NCI-H526 treated with DMSO at 0.1 percent for 48 hours (cell line): ENCODE data around the gene TEP1.
A peak's percentile ranks its signal among the peaks of the same experiment; 100 is the strongest.

Source experiments
- DNase-seq: peaks from one replicate; lab custom pipeline; 2025; lab: John Stamatoyannopoulos, UW

Gene TEP1

DNA sequence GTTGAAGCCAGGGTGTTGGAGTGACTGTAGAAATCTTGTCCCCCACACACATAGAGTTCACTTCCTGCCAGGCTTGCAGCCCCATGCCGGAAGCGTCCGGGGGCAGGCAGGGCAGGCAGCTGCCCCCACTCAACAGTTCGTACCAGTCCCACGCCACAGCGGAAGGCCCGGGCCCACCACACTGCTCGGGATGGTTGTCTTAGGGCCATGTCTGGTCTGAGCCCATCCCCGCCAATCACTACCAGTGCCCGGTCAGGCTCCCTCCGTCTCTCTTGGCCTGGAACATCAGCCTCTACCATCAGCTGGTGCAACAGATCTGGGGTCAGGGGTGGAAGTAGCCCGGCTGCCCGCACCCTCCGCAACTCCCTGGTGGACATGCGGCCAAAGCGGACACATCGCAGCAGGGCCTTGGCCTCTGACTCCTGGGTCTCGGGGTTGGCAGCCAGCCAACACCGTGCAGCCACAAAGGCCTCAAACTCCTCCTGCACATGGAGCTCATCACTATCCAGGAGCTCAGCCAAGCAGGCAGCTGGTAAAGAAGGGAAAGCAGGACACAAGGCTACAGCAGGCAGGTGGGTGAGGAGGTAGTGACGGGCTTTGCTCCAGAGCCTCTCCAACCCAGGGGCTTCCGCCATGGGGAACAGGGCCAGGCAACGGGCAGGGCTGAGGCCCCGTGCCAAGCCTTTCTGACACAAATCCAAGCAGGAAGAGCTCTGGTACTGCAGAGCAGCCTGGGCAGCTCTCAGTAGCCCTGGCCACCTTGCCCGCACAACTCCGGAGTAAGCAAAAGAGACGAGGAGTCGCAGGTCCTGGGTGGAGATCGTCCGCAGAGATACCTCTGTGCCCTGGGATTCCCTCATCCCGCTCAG is 16.7 kb upstream of the TEP1 start:
- DNase-seq: no peak

DNA sequence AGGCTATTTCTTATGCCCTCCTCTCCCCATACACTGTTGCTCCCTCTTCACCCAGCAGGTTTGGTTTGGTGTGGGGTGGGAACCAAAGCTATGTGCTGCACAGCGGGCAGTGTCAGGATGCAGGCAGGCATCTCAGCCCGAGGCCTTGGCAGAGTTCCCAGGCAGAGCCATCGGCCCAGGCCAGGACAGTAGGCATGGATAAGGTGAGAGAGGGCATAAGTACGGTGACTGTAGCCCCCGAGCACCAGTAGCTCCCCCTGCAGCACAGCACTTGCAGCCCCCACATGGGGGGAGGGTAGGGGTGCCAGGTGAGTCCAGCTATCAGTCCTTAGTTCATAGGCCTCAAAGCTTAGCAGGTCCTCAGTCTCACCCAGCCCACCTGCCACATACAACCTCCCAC is 15.5 kb upstream of the TEP1 start:
- no peak for DNase-seq

- no peak for DNase-seq
Measured at GRCh38 chr14:20428010-20428365, 14.7 kb upstream of the TEP1 start.

- no peak for DNase-seq
Measured at GRCh38 chr14:20427231-20428009, 14.1 kb upstream of the TEP1 start.

DNA sequence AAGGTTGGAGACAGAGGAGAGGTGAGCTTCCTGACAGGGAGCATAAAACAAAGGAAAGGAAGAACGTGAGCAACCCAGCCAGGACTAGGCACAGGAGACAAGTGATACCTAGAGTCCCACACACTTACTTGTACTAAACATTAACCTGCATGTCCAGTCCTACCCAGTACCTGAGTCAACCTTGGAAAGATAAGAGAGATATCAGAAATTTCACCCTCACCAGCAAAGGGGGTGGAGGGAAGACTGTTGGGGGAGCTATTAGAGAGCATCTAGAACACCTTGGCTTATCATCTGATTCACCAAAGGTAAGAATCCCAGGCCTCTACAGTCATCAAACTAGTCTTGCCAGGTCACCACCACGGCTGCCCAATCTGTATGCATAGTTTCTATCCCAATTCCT is 11.6 kb upstream of the TEP1 start:
- no peak for DNase-seq

DNA sequence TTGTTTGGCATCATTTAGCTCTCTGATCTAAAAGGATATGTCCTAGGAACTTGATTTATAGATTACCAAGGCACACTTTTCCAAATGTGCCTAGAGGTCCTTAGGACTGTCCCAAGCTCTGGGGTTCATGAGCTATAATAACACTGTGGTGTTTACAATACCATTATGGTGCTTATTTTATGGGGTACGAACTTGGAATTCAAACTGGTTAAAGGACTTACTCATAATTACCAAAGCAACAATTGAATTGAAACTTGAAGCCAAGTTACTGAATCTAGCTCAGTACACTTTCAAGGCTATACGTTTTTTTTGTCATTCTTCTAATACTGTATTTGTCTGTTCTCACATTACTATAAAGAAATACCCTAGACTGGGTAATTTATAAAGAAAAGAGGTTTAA is 9.6 kb upstream of the TEP1 start:
- DNase-seq: no peak

DNA sequence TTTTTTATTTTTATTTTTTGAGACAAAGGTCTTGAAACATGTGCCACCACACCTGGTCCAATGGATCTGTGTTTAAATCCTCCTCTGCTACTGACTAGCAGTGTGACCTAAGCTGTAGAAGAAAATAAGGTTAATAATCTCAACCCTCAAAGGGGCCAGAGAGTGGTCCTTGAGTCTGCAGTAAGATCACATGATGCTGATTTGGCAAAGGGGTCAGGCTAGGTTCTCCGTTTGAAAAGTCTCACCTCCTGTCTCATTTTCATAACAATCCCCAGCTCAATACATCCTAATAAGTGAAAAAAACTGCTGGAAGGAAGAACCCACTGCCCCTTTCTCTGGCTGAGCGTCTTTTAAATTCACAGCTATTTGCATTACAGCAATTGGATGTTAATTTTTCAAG is 8.0 kb upstream of the TEP1 start:
- no peak for DNase-seq

- DNase-seq: no peak
Measured at GRCh38 chr14:20419419-20419818, 6.1 kb upstream of the TEP1 start.

DNA sequence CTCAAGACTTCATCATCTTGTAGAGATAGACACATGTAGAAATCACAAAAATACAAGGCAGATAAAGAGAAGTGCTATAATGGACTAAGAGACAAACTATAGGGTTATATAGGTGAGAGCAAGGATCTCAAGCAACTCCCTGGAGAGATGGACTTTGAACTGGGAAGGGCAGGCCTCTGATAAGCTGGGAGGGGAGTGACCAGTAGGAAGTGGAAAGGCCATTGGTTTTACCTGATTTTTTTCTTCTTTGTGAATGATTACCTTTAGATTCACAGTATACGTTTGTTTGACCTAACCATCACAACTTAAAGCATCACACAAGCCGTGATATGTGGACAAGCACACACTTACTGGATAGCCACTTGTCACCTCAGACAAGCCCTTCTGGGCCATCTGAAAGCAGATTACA is 5.2 kb upstream of the TEP1 start:
- no peak for DNase-seq

- DNase-seq: no peak
Measured at GRCh38 chr14:20417250-20418186, 4.2 kb upstream of the TEP1 start.

DNA sequence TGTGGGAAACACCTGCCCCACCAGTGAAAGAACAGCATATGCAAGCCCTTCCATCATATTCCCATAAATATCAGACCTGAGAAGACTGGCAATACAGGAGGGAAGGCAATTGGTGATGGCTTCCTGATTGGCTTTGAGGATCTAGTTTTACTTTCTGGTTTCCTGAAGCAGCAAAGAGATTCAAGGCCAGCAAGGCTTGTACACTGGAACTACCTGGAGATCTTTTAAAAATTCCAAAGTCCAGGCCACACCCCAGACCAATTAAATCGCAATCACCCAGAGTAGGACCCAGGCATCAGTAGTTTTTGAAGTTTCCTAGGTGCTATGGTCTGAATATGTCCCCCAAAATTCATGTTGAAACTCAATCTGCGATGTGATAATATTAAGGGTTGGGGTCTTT is 2.9 kb upstream of the TEP1 start:
- DNase-seq: no peak

GRCh38 chr14:20415782-20416206 is 2.5 kb upstream of the TEP1 start:
- peak; percentile 5 for DNase-seq

DNA sequence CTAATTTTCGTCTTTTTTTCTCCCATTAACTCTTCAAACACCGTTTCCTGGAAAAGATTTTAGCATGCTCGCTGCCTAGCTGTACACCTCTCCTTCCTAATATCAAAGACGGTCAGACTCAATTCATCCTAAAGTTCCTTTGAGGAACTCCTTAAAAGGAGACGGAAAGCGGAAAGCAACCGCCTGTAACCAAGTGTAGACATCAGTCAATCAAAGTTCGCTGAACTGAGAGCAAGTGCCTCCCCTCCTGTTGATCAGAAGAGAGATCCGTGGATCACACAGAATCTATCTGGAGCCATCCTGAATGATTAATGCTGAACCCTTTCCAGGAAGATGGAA is 412 bp upstream of the TEP1 start:
- DNase-seq: no peak

DNA sequence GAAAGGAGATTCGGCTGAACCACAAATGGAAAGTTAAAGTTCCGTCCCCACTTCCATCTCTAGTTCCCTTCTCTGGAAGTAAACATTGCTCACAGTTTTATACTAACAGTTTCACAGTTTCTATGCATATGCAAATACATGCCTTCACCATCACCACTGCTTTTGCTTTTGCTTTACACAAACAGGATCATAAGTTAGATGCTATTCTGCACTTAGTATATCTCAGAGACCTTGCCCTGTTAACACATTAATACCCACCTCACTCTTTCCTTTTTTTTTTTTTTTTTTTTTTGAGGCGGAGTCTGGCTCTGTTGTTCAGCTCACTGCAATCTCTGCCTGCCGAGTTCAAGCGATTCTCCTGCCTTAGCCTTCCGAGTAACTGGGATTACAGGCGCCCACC is 890 bp downstream of the TEP1 start:
- no peak for DNase-seq

GRCh38 chr14:20409226-20409625 is 4.1 kb downstream of the TEP1 start:
- no peak for DNase-seq

- no peak for DNase-seq
Measured at GRCh38 chr14:20403521-20403920, 9.8 kb downstream of the TEP1 start.

DNA sequence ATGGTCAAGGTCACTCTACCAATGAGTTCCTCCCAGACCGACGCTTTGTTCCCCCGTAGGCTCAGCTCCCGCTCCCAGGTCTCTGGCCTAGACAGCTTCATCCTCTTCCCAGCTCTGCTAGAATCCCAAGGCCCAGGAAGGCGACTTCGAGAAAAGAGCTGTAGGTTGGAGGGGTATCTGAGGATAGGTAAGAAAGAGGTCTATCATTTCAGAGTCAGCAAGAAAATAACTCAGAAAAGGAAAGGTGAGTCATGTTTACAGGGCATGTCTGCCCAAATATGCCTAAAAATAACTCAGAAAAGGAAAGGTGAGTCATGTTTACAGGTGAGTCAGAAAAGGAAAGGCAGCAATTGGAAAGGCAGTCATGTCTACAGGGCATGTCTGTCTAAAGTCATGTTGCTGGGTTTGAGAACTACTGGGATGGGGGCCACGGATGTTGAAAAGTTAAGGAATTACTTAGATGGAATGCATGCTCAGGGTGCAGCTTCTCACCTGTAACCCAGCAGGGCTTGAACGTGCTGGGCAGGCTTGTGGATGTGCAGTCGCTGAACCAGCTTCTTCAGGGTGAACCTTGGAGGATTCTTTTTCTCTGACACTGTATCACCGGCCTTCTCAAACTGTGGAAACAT is 12.2 kb downstream of the TEP1 start:
- DNase-seq: no peak

DNA sequence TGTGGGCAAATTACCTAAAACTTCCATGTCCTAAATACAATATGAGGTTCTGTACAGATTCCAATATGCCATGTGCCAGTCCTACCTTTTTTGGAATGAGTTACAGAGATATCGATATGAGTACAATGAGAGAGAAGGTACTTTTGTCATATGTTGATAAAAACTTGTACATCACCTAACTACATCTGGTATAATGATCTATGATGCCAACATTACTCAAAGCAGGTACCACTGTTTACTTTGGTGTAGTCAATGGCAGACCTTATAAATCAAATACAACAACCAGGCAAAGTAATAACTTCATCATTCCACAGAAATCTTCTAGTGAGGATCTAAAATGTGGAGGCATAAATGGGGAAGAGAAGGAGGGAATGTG is 12.7 kb downstream of the TEP1 start:
- no peak for DNase-seq

DNA sequence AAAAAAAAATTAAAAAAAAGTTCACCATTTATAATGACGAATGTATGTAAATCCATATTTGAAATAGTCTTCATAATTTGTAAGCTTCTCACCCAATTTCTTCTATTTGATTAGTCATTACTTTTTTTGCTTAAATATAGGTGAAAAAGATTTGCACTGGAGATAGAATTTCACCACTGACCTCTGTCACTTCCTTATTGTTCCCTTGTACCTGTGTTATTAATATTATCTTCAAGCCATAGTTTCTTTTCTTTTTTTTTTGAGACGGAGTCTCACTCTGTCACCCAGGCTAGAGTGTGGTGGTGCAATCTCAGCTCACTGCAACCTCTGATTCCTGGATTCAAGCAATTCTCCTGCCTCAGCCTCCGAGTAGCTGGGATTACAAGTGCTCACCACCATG is 15.8 kb downstream of the TEP1 start:
- DNase-seq: no peak

GRCh38 chr14:20391505-20391904 is 21.8 kb downstream of the TEP1 start:
- no peak for DNase-seq

DNA sequence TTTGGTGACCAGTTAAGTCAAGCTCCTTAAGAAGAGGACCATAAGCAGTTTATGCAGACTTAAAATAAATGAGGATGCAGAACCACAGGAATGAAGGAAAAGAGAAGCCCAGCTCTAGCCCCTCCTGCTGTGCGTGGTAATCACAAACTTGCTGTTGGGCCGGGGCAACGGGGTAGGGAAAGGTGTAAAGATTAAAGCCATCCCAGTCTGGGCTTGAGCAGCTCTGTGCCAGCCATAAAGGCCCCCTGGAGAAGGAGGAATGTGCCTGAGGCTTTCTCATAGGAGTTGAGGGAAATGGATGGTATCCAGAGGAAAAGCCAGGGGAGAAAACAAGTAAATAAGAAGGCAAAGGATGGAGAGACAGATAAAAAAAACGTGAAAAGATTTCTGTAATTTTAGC is 25.1 kb downstream of the TEP1 start:
- no peak for DNase-seq

- DNase-seq: no peak
Measured at GRCh38 chr14:20387576-20387975, 25.7 kb downstream of the TEP1 start.
